Measurements from ENCODE around the gene POLR1G. TPM values are rescaled to one million over a fixed set of nuclear protein-coding genes. Genes with fewer than 3 reads are reported as not detected.

POLR1G gene
- total and polyA plus RNA-seq, 10 donors: 2.1 to 4.3 (median 3.1) TPM

- WGBS, 5 donors: 92 to 96% (median 94%) methylated on average over 6 of the region's 6 CpGs
- Histone ChIP-seq H3K9me3 (no peaks in the 10 kb centered on the region), H3K36me3 (peaks cover 0 to 82% (median 46%) of the 10 kb centered on the region in 6 donors), H3K27me3 (replicated peaks in 1 of 7) (no peaks in the 10 kb centered on the region), H3K4me3 (no peak overlapping the region), H3K4me1 (peaks cover 1 to 22% (median 11%) of the 10 kb centered on the region in 6 donors), H3K27ac (no peak overlapping the region)
- intact Hi-C loops (cut with DNase I; ENCODE audit: low total_unique reads): no loop called here
- TF ChIP-seq CTCF (IDR thresholded peaks at IDR 0.05 in 8 of 11, conservative IDR thresholded peaks at IDR 0.05 in 3 of 11) (no peak), POLR2AphosphoS5 (IDR thresholded peaks at IDR 0.05) (no peak), POLR2A (IDR thresholded peaks at IDR 0.05) (no peak)
- no peak for DNase-seq
Observed at GRCh38 chr19:45413497-45413896, 7.1 kb downstream of the POLR1G start.

- Histone ChIP-seq H3K27me3 (replicated peaks in 1 of 7) (no peaks in the 10 kb centered on the region), H3K4me3 (no peak overlapping the region), H3K4me1 (peaks cover 2 to 23% (median 15%) of the 10 kb centered on the region in 6 donors), H3K27ac (no peak overlapping the region), H3K36me3 (peaks cover 0 to 86% (median 46%) of the 10 kb centered on the region in 6 donors), H3K9me3 (no peaks in the 10 kb centered on the region)
- WGBS, 5 donors: 91 to 100% (median 93%) methylated on average over 8 of the region's 8 CpGs
- intact Hi-C loops (cut with DNase I; ENCODE audit: low total_unique reads): no loop called here
- no peak for DNase-seq
- TF ChIP-seq POLR2AphosphoS5 (IDR thresholded peaks at IDR 0.05) (no peak), CTCF (IDR thresholded peaks at IDR 0.05 in 8 of 11, conservative IDR thresholded peaks at IDR 0.05 in 3 of 11) (no peak), POLR2A (IDR thresholded peaks at IDR 0.05) (no peak)
Observed at GRCh38 chr19:45414468-45414867, 8.0 kb downstream of the POLR1G start.

GRCh38 chr19:45417151-45417550 lies 10.7 kb downstream of the POLR1G start:
- intact Hi-C loops (cut with DNase I; ENCODE audit: low total_unique reads): no loop called here
- TF ChIP-seq CTCF (IDR thresholded peaks at IDR 0.05 in 8 of 11, conservative IDR thresholded peaks at IDR 0.05 in 3 of 11): no peak
- TF ChIP-seq POLR2AphosphoS5 (IDR thresholded peaks at IDR 0.05): no peak
- no peak for TF ChIP-seq POLR2A (IDR thresholded peaks at IDR 0.05)
- Histone ChIP-seq H3K27ac (no peak overlapping the region), H3K9me3 (no peaks in the 10 kb centered on the region), H3K4me1 (peaks cover 4 to 42% (median 28%) of the 10 kb centered on the region in 6 donors), H3K27me3 (replicated peaks in 1 of 7) (no peaks in the 10 kb centered on the region), H3K36me3 (peaks cover 0 to 100% (median 55%) of the 10 kb centered on the region in 6 donors), H3K4me3 (no peak overlapping the region)
- no peak for DNase-seq
- 68 to 96% (median 92%) methylated on average over 4 of the region's 4 CpGs for WGBS, 5 donors

- Histone ChIP-seq H3K27ac (peak overlapping the region in 5 of 8 donors; percentile 63 to 81 (median 69)), H3K36me3 (peaks cover 0 to 89% (median 43%) of the 10 kb centered on the region in 6 donors)
- no peak for DNase-seq
Observed at GRCh38 chr19:45418802-45419201, 12.4 kb downstream of the POLR1G start.

More at GRCh38 chr19:45418802-45419201, 12.4 kb downstream of the POLR1G start:
- no peak for TF ChIP-seq CTCF (IDR thresholded peaks at IDR 0.05 in 8 of 11, conservative IDR thresholded peaks at IDR 0.05 in 3 of 11)
- TF ChIP-seq POLR2A (IDR thresholded peaks at IDR 0.05): no peak
- no peak for TF ChIP-seq POLR2AphosphoS5 (IDR thresholded peaks at IDR 0.05)
- 39 to 54% (median 49%) methylated on average over 7 to 9 of the region's 9 CpGs for WGBS, 5 donors
- H3K27me3 ChIP-seq (replicated peaks in 1 of 7): no peaks in the 10 kb centered on the region
- intact Hi-C loops (cut with DNase I; ENCODE audit: low total_unique reads): no loop called here
- peak overlapping the region in 1 of 8 donors; percentile 32 for H3K4me3 ChIP-seq
- H3K9me3 ChIP-seq: no peaks in the 10 kb centered on the region
- peaks cover 9 to 58% (median 43%) of the 10 kb centered on the region in 6 donors for H3K4me1 ChIP-seq

All from spleen (tissue), 11 donors.